Measurements from ENCODE around the gene STK4. TPM values are rescaled to one million over a fixed set of nuclear protein-coding genes. Genes with fewer than 3 reads are reported as not detected.

The STK4 gene
- total and polyA plus RNA-seq, 2 of the 4 experiments (the other 2 are of a cell fraction), result 10.2 to 22.2 TPM

- CTCF ChIA-PET, result no interaction called here
- intact Hi-C loops (cut with micrococcal nuclease), result no loop called here
- H2BK120ac ChIP-seq (ENCODE audit: low read depth, low read length), result no peak overlapping the region
Measured at GRCh38 chr20:45058168-45058850, 92.0 kb downstream of the STK4 start.

More at GRCh38 chr20:45058168-45058850, 92.0 kb downstream of the STK4 start:
- Histone ChIP-seq H2AFZ (replicated peaks; ENCODE audit: low read length, poor library complexity) (no peak overlapping the region), H3K9me3 (ENCODE audit: control insufficient read depth, insufficient read depth, low read length) (no peaks in the 10 kb centered on the region), H3K36me3 (ENCODE audit: control insufficient read depth, insufficient read depth, low read length) (peaks cover 3% of the 10 kb centered on the region), H3K79me1 (ENCODE audit: low read depth in 1 of 2, low read length in 2 of 2) (peaks cover 13 to 17% of the 10 kb centered on the region in 2 experiments; a peak in 2 of 4 replicates), H3K4me1 (ENCODE audit: control insufficient read depth, insufficient read depth, low read length) (peaks cover 12% of the 10 kb centered on the region), H3K27me3 (ENCODE audit: control insufficient read depth, insufficient read depth, low read length) (no peaks in the 10 kb centered on the region), H2AK5ac (ENCODE audit: low read depth, low read length) (no peak overlapping the region), H3K4ac (ENCODE audit: low read depth, low read length) (no peak overlapping the region), H4K5ac (ENCODE audit: low read depth, low read length) (no peak overlapping the region; the same call in 1 of the 2 replicates), H3K14ac (replicated peaks; ENCODE audit: low read depth, low read length) (no peak overlapping the region), H3K56ac (ENCODE audit: extremely low read depth, insufficient read depth, low read length) (no peak overlapping the region), H2BK20ac (ENCODE audit: low read depth, low read length) (no peak overlapping the region), H4K91ac (ENCODE audit: insufficient read depth, low read depth, low read length) (no peak overlapping the region), H4K20me1 (ENCODE audit: insufficient read depth, low read length) (no peaks in the 10 kb centered on the region), H3K23ac (ENCODE audit: low read depth, low read length) (no peak overlapping the region), H3K9me1 (ENCODE audit: insufficient read depth, low read length) (peaks cover 9% of the 10 kb centered on the region), H3K4me3 (ENCODE audit: insufficient read depth, low read depth, low read length) (no peak overlapping the region), H3K18ac (ENCODE audit: low read depth, low read length) (no peak overlapping the region), H4K8ac (ENCODE audit: low read depth in 2 of 2, low read length in 2 of 2) (no peak overlapping the region), H3K27ac (ENCODE audit: insufficient read depth, low read length) (no peak overlapping the region), H3K4me2 (ENCODE audit: low read depth, low read length) (no peak overlapping the region), H2AK9ac (replicated peaks; ENCODE audit: low read depth, low read length, poor library complexity) (no peak overlapping the region), H2BK15ac (ENCODE audit: low read depth, low read length) (no peak overlapping the region), H2BK5ac (ENCODE audit: low read depth, low read length, poor library complexity, severe bottlenecking) (no peak overlapping the region), H3K9ac (ENCODE audit: low read depth, low read length) (no peak overlapping the region)
- POLR2A ChIA-PET (ENCODE audit: unreplicated experiment), result no interaction called here
- no peak for ATAC-seq (ENCODE audit: low read depth)
- dilution Hi-C loops (cut with HindIII; ENCODE audit: low sequenced_read_pairs, unreplicated experiment), result no loop called here
- whole genome bisulfite sequencing, 2 experiments (ENCODE audit: extremely low coverage in 2 of 2, insufficient read length in 1 of 2), result no CpG with 5 or more reads among the region's 4 CpGs
- DNase-seq, result no peak
- BruUV-seq (replicated peaks), result no TSS peak
- TF ChIP-seq MXI1 (IDR thresholded peaks at IDR 0.05; ENCODE audit: borderline replicate concordance, low read depth, low read length) (no peak), CEBPB (IDR thresholded peaks at IDR 0.05; ENCODE audit: low read depth, low read length) (no peak), RAD21 (IDR thresholded peaks at IDR 0.05; ENCODE audit: low read length) (no peak), BHLHE40 (IDR thresholded peaks at IDR 0.05; ENCODE audit: low read depth, low read length) (no peak), USF2 (IDR thresholded peaks at IDR 0.05; ENCODE audit: low read depth, low read length) (no peak), MAZ (IDR thresholded peaks at IDR 0.05; ENCODE audit: borderline replicate concordance, low read depth, low read length) (no peak)
- in situ Hi-C loops (cut with MboI; ENCODE audit: low sequenced_read_pairs), result no loop called here
